ENCODE measurements around the gene CACNA2D3. TPM values are rescaled to one million over a fixed set of nuclear protein-coding genes. Genes with fewer than 3 reads are reported as not detected.

Gene CACNA2D3
- total and polyA plus RNA-seq, 4 donors: 0.38 to 2.5 (median 1.1) TPM

DNA sequence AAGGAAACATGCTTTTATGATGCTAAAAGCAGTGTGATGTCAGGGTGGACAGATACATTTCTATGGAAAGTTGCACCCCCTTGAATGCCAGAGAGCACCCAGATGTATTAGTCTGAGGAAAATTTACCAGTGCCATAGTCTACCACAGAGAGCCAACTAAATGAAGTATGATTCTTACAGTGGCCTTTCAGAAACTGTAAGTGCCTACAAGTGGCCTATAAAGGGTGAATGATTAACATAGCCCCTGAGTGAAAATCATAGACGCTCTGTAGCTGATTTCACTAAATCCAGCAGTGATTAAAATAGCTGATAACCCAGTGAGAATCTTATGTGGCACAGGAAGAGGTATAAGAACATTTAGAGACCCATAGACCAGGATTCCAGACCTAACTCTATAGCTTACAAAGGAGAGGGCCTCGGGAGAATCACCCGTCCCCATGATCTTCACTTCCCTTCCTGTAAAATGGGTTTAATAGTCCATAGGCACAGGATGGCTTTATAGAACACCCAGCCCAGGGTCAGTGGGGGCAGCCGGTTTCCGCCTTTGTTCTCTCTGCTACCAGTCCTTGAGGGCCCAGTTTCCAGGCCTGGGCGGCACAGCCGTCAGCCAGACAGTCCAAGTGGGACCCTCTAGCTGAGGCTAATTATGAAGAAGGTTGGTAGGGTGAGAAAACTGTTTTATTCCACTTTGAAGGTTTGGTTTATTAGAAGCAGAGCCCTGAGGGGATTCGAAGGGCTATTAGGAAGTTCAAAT is 35.5 kb upstream of the CACNA2D3 start:
- TF ChIP-seq, protein P1, sequence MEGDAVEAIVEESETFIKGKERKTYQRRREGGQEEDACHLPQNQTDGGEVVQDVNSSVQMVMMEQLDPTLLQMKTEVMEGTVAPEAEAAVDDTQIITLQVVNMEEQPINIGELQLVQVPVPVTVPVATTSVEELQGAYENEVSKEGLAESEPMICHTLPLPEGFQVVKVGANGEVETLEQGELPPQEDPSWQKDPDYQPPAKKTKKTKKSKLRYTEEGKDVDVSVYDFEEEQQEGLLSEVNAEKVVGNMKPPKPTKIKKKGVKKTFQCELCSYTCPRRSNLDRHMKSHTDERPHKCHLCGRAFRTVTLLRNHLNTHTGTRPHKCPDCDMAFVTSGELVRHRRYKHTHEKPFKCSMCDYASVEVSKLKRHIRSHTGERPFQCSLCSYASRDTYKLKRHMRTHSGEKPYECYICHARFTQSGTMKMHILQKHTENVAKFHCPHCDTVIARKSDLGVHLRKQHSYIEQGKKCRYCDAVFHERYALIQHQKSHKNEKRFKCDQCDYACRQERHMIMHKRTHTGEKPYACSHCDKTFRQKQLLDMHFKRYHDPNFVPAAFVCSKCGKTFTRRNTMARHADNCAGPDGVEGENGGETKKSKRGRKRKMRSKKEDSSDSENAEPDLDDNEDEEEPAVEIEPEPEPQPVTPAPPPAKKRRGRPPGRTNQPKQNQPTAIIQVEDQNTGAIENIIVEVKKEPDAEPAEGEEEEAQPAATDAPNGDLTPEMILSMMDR (IDR thresholded peaks at IDR 0.05; ENCODE audit: control extremely low read depth, extremely low read depth): no peak
- DNase-seq: peak in 2 of 3 donors; percentile 47 to 82
- Histone ChIP-seq H3K4me1 (ENCODE audit: control insufficient read depth in 5 of 5, insufficient read depth in 5 of 5, low read length in 5 of 5) (peaks cover 0 to 16% (median 3%) of the 10 kb centered on the region in 5 donors), H3K27me3 (ENCODE audit: control insufficient read depth in 3 of 3, insufficient read depth in 3 of 3, low read length in 2 of 3) (peaks cover 0 to 24% (median 17%) of the 10 kb centered on the region in 3 donors), H3K9me3 (ENCODE audit: control insufficient read depth in 4 of 4, insufficient read depth in 3 of 4, low read length in 3 of 4) (no peaks in the 10 kb centered on the region), H3K9ac (ENCODE audit: insufficient read depth in 1 of 2, low read length in 2 of 2) (no peak overlapping the region), H3K4me3 (no peak overlapping the region), H3K36me3 (ENCODE audit: control insufficient read depth in 4 of 4, insufficient read depth in 4 of 4, low read length in 4 of 4) (no peaks in the 10 kb centered on the region), H3K27ac (ENCODE audit: low read depth in 1 of 2, low read length in 1 of 2) (no peak overlapping the region)
- no peak for ATAC-seq (ENCODE audit: insufficient read depth, low FRiP score)
- WGBS, 2 donors: 69 to 76% methylated on average over 8 of the region's 8 CpGs

DNA sequence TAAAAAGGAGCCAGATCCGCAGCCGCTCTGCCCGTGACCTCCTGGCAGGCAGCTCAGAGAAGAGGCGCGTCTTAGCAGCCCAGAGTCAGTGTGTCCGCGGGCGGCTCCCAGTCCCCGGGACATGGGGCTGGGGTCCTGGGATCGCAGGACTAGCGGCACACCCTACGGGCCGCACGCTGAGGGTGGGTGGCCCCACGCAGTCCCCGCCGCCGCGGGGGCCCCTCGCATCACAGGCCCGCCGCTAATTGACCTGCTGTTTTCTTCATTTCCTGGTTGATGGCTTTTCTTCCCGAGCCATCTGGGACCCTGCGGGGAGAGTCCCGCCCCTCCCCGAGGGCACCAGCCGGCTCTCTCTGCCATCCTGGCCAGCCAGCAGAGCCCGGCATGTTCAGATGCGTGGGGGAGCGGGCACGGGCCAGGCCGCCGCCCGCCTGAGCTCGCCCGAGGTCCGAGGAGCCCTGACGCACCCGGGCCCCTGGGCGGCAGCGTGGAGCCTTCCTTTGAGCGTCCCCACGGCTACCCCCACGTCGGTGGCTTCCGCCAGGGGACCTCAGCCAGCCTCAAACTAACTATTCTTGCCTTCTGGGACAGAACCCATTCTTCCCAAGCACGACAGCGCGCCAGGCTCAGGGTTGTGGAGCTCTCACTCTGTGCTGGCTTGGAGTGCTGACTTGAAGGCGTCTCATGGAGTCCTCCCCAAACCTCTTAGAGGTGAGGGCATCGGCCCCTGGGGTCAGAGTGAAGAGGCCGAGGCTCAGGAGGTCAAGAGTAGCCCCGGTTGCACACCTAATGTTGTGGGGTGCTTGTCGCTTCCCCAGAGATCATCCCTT is 34.6 kb upstream of the CACNA2D3 start:
- Histone ChIP-seq H3K4me1 (ENCODE audit: control insufficient read depth in 5 of 5, insufficient read depth in 5 of 5, low read length in 5 of 5) (peaks cover 0 to 16% (median 3%) of the 10 kb centered on the region in 5 donors), H3K27ac (ENCODE audit: low read depth in 1 of 2, low read length in 1 of 2) (no peak overlapping the region), H3K27me3 (ENCODE audit: control insufficient read depth in 3 of 3, insufficient read depth in 3 of 3, low read length in 2 of 3) (peaks cover 0 to 22% (median 17%) of the 10 kb centered on the region in 3 donors), H3K36me3 (ENCODE audit: control insufficient read depth in 4 of 4, insufficient read depth in 4 of 4, low read length in 4 of 4) (no peaks in the 10 kb centered on the region), H3K9ac (ENCODE audit: insufficient read depth in 1 of 2, low read length in 2 of 2) (no peak overlapping the region), H3K4me3 (no peak overlapping the region), H3K9me3 (ENCODE audit: control insufficient read depth in 4 of 4, insufficient read depth in 3 of 4, low read length in 3 of 4) (no peaks in the 10 kb centered on the region)
- ATAC-seq (ENCODE audit: insufficient read depth, low FRiP score): peak; percentile 59
- TF ChIP-seq, protein P1 (IDR thresholded peaks at IDR 0.05; ENCODE audit: control extremely low read depth, extremely low read depth): no peak
- 17 to 18% methylated on average over 52 to 54 of the region's 54 CpGs for WGBS, 2 donors
- DNase-seq: peak; percentile 23 to 37 (median 36)

DNA sequence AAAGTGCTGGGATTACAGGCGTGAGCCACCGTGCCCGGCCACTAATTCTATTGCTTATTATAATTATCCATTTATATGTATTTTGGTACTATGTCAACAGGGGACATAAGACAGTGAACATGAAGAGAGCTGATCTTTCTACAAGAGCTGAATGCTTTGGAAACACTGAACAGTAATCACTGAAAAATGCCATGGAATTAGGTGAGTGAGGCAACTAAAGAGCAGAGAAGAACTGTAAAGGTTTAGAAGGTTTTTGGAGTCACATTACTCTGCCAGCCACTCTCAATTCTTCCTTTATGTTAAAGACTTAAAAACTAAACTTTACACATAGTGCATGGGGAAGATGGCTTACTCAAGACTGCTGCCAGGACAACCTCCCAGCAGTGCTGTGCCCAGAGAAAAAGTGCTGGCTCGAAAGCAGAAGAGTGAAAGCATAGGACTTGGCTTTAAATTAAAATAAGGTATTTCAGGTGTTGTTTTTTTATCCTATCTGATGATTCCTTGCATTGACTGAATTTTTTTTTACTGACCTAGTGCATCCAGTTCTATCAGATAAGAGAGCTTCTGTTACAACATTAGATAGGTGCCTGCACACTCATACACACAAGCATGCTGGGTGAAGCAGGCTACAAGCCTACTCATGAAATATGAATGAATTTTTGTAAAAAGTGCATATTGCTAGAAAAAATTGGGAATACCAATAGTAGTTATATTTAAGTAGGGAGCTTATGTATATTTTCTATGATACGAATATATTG is 28.7 kb upstream of the CACNA2D3 start:
- no peak overlapping the region for H3K4me3 ChIP-seq
- WGBS, 2 donors: 88 to 90% methylated on average over 5 of the region's 5 CpGs
- ATAC-seq (ENCODE audit: insufficient read depth, low FRiP score): no peak

More for the DNA sequence above, 28.7 kb upstream of the CACNA2D3 start:
- H3K9ac ChIP-seq (ENCODE audit: insufficient read depth in 1 of 2, low read length in 2 of 2): no peak overlapping the region
- H3K27ac ChIP-seq (ENCODE audit: low read depth in 1 of 2, low read length in 1 of 2): no peak overlapping the region
- peaks cover 0 to 11% (median 5%) of the 10 kb centered on the region in 3 donors for H3K27me3 ChIP-seq (ENCODE audit: control insufficient read depth in 3 of 3, insufficient read depth in 3 of 3, low read length in 2 of 3)
- peaks cover 0 to 3% (median 0%) of the 10 kb centered on the region in 5 donors for H3K4me1 ChIP-seq (ENCODE audit: control insufficient read depth in 5 of 5, insufficient read depth in 5 of 5, low read length in 5 of 5)
- TF ChIP-seq, protein P1 (IDR thresholded peaks at IDR 0.05; ENCODE audit: control extremely low read depth, extremely low read depth): no peak
- no peaks in the 10 kb centered on the region for H3K36me3 ChIP-seq (ENCODE audit: control insufficient read depth in 4 of 4, insufficient read depth in 4 of 4, low read length in 4 of 4)
- no peak for DNase-seq
- H3K9me3 ChIP-seq (ENCODE audit: control insufficient read depth in 4 of 4, insufficient read depth in 3 of 4, low read length in 3 of 4): no peaks in the 10 kb centered on the region
